Panc1 (cell line): ENCODE measurements around the gene FGF11. TPM values are rescaled to one million over a fixed set of nuclear protein-coding genes. Genes with fewer than 3 reads are reported as not detected.

Experiments
- ATAC-seq: fragments of 200-7000 bp; cut with Tn5 transposase; 2 replicates; pipeline ENCODE4 v1.9.1; 2020; ENCODE audit warnings: mild to moderate bottlenecking, moderate library complexity
- BruUV-seq: library from RNA; stranded (reverse); fragments of 400-500 nt; replicated peaks from 2 replicates; lab custom pipeline; 2021; lab: Mats Ljungman, UMichigan
- CTCF ChIA-PET: fragments of 300-600 bp; sonication (Branson Sonifier 250); formaldehyde crosslinking; loops from one replicate; lab custom pipeline; 2022; ENCODE audit warnings: antibody characterized with exemption; lab: Charles Lee
- POLR2A ChIA-PET: fragments of 300-600 bp; sonication (Branson Sonifier 250); formaldehyde crosslinking; loops from one replicate; lab custom pipeline; 2022; ENCODE audit warnings: antibody characterized with exemption; lab: Charles Lee
- DNase-seq: peaks from one replicate; pipeline ENCODE4 v3.0.0-alpha.2; 2010; ENCODE audit warnings: low read depth, low spot score
- H3K27ac ChIP-seq: 2 replicates; pipeline ENCODE4 v1.5.1; 2011; ENCODE audit warnings: mild to moderate bottlenecking, low read length, inconsistent platforms
- H3K27me3 ChIP-seq: fragments of 200-500 bp; sonication (Bioruptor generic); 2 replicates; pipeline ENCODE4 v1.6.0; 2014; ENCODE audit warnings: low read length, inconsistent platforms; ENCODE audit not compliant: control insufficient read depth, insufficient read depth
- H3K36me3 ChIP-seq: fragments of 200-500 bp; sonication (Bioruptor generic); 2 replicates; pipeline ENCODE4 v1.5.1; 2014; ENCODE audit warnings: inconsistent platforms, mild to moderate bottlenecking, low read length, moderate library complexity; ENCODE audit not compliant: control insufficient read depth, insufficient read depth
- H3K4me1 ChIP-seq: 2 replicates; pipeline ENCODE4 v1.5.1; 2011; ENCODE audit warnings: inconsistent platforms, mild to moderate bottlenecking, low read length, moderate library complexity; ENCODE audit not compliant: control insufficient read depth, insufficient read depth
- H3K4me3 ChIP-seq, 2 experiments: 2 replicates each; pipeline ENCODE4 v1.5.1; 2011 to 2012; ENCODE audit warnings: low read depth in 2 of 2, low read length in 2 of 2, mild to moderate bottlenecking in 2 of 2, inconsistent platforms in 1 of 2, moderate library complexity in 1 of 2
- H3K9me3 ChIP-seq: fragments of 200-500 bp; sonication (Bioruptor generic); 2 replicates; pipeline ENCODE4 v1.5.1; 2014; ENCODE audit warnings: low read depth, mild to moderate bottlenecking, inconsistent platforms, low read length, moderate library complexity; ENCODE audit not compliant: control insufficient read depth, insufficient read depth
- POLR2AphosphoS5 ChIP-seq: IDR thresholded peaks from 2 replicates; pipeline ENCODE4 v1.6.1; 2012; ENCODE audit warnings: mild to moderate bottlenecking, low read depth, low read length, moderate library complexity
- SIN3A ChIP-seq: IDR thresholded peaks from 2 replicates; pipeline ENCODE4 v1.6.1; 2012; ENCODE audit warnings: low read depth, mild to moderate bottlenecking, low read length, moderate library complexity, borderline replicate concordance; ENCODE audit not compliant: insufficient read depth
- TCF7L2 ChIP-seq: IDR thresholded peaks from 2 replicates; pipeline ENCODE4 v1.6.1; 2011; ENCODE audit warnings: mild to moderate bottlenecking, low read depth, low read length, inconsistent platforms
- in situ Hi-C: cut with HindIII; loops from 2 replicates; pipeline ENCODE4 v1.10.0; 2016; ENCODE audit warnings: low sequenced_read_pairs, low pct_unique_long_range_greater_than_20kb
- intact Hi-C: fragments of 100-400 bp; cut with micrococcal nuclease; formaldehyde crosslinking; loops from one replicate; pipeline ENCODE4 v1.10.0; 2022; ENCODE audit not compliant: unreplicated experiment
- total RNA-seq: library from RNA; stranded (reverse); gene quantifications from one replicate; pipeline ENCODE4 v1.2.1, GENCODE V29; 2021; ENCODE audit not compliant: unreplicated experiment
- TF ChIP-seq, protein P1 (sequence below), 2 experiments: IDR thresholded peaks; 2 replicates each; pipeline ENCODE4 v1.6.1; 2011 to 2012; ENCODE audit warnings: low read depth in 2 of 2, control low read depth in 1 of 2, low read length in 1 of 2, mild to moderate bottlenecking in 1 of 2, moderate library complexity in 1 of 2; ENCODE audit not compliant: insufficient read depth in 1 of 2
- TF ChIP-seq, protein P2 (sequence below): fragments of 450-650 bp; IDR thresholded peaks from 2 replicates; pipeline ENCODE4 v1.5.1; 2017; ENCODE audit warnings: mild to moderate bottlenecking

Gene FGF11
- total RNA-seq, 1 experiment from 2014 or later, result 4.4 TPM

DNA sequence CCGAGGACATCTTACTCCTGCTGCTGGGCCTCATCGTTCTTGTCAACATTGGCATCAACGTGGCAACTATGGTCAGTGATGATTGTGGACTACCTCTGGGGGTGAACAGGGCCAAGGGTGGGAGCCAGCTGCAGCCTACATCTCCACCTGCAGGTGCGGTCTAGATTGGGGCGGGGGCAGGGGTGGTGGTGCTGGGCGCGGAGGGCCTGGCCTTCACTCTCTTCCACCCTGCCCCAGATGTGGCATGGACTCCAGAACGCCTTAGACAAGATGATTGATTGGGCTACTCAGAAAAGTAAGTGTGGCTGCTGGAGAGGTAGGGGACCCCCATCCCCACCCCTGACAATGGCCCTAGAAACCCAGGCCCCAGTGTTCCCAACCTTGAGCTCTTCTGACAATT lies 13.6 kb upstream of the FGF11 start:
- TF ChIP-seq SIN3A (no peak), TCF7L2 (no peak), POLR2AphosphoS5 (no peak)
- TF ChIP-seq, protein P1, sequence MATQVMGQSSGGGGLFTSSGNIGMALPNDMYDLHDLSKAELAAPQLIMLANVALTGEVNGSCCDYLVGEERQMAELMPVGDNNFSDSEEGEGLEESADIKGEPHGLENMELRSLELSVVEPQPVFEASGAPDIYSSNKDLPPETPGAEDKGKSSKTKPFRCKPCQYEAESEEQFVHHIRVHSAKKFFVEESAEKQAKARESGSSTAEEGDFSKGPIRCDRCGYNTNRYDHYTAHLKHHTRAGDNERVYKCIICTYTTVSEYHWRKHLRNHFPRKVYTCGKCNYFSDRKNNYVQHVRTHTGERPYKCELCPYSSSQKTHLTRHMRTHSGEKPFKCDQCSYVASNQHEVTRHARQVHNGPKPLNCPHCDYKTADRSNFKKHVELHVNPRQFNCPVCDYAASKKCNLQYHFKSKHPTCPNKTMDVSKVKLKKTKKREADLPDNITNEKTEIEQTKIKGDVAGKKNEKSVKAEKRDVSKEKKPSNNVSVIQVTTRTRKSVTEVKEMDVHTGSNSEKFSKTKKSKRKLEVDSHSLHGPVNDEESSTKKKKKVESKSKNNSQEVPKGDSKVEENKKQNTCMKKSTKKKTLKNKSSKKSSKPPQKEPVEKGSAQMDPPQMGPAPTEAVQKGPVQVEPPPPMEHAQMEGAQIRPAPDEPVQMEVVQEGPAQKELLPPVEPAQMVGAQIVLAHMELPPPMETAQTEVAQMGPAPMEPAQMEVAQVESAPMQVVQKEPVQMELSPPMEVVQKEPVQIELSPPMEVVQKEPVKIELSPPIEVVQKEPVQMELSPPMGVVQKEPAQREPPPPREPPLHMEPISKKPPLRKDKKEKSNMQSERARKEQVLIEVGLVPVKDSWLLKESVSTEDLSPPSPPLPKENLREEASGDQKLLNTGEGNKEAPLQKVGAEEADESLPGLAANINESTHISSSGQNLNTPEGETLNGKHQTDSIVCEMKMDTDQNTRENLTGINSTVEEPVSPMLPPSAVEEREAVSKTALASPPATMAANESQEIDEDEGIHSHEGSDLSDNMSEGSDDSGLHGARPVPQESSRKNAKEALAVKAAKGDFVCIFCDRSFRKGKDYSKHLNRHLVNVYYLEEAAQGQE (IDR thresholded peaks at IDR 0.05; ENCODE audit: insufficient read depth in 1 of 2, low read depth in 2 of 2, low read length in 1 of 2), result no peak
- TF ChIP-seq, protein P2, sequence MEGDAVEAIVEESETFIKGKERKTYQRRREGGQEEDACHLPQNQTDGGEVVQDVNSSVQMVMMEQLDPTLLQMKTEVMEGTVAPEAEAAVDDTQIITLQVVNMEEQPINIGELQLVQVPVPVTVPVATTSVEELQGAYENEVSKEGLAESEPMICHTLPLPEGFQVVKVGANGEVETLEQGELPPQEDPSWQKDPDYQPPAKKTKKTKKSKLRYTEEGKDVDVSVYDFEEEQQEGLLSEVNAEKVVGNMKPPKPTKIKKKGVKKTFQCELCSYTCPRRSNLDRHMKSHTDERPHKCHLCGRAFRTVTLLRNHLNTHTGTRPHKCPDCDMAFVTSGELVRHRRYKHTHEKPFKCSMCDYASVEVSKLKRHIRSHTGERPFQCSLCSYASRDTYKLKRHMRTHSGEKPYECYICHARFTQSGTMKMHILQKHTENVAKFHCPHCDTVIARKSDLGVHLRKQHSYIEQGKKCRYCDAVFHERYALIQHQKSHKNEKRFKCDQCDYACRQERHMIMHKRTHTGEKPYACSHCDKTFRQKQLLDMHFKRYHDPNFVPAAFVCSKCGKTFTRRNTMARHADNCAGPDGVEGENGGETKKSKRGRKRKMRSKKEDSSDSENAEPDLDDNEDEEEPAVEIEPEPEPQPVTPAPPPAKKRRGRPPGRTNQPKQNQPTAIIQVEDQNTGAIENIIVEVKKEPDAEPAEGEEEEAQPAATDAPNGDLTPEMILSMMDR, result no peak
- Histone ChIP-seq H3K9me3 (no peaks in the 10 kb centered on the region), H3K4me3 (no peak overlapping the region), H3K4me1 (no peaks in the 10 kb centered on the region), H3K27ac (no peak overlapping the region), H3K27me3 (no peaks in the 10 kb centered on the region), H3K36me3 (no peaks in the 10 kb centered on the region)
- no peak for DNase-seq
- ChIA-PET POLR2A (no interaction called here), CTCF (no interaction called here)
- in situ Hi-C loops (no loop called here), intact Hi-C loops (no loop called here)
- no TSS peak for BruUV-seq
- no peak for ATAC-seq

DNA sequence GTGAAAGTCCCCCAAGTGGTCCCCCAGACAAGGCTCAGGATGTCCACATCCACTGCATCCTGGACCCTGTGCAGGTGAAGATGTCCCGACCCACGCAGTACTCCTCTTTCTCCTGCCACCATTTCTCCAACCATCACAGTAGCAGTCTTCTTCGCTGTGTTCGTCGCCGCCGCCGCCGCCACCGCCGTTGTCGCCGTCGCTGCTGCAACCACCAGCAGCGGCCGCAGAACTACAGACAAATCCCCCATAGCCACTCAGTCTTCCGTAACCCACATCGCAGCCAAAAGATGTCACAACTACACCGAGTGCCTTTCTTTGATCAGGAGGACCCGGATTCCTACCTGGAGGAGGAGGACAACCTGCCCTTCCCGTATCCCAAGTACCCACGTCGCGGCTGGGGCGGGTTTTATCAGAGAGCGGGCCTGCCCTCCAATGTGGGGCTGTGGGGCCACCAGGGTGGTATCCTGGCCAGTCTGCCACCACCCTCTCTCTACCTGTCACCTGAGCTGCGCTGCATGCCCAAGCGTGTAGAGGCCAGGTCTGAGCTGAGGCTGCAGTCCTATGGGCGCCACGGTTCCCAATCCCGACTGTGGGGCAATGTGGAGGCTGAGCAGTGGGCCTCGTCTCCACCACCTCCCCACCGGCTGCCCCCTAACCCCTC lies 13.0 kb upstream of the FGF11 start:
- no TSS peak for BruUV-seq
- no peaks in the 10 kb centered on the region for H3K9me3 ChIP-seq
- in situ Hi-C loops (no loop called here), intact Hi-C loops (no loop called here)
- ChIA-PET POLR2A (no interaction called here), CTCF (no interaction called here)
- no peaks in the 10 kb centered on the region for H3K27me3 ChIP-seq
- no peak for TF ChIP-seq POLR2AphosphoS5
- no peak for DNase-seq
- no peak overlapping the region for H3K27ac ChIP-seq
- H3K4me1 ChIP-seq, result no peaks in the 10 kb centered on the region
- H3K36me3 ChIP-seq, result no peaks in the 10 kb centered on the region
- no peak for ATAC-seq
- no peak overlapping the region for H3K4me3 ChIP-seq

DNA sequence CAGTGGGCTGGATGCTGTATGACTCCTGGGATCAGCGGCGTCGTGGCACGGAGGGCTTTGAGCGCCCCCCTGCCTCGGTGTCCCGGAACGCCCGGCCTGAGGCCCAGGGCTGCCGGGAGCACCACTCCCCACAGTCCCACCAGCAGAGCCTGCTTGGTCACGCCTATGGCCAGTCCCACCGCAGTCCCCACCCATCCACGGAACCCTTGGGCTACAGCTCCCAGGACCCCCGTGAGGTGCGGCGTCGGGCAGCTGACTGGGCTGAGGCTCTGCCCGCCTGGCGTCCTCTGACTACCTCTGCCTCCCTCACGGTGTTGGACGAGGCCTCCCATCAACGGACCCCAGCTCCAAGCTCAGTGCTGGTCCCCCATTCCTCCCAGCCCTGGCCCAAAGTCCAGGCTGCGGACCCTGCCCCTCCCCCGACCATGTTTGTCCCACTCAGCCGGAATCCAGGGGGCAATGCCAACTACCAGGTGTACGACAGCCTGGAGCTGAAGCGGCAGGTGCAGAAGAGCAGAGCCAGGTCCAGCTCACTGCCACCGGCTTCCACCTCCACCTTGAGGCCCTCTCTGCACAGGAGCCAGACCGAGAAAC lies 12.3 kb upstream of the FGF11 start:
- ChIA-PET CTCF (no interaction called here), POLR2A (no interaction called here)
- Histone ChIP-seq H3K4me3 (no peak overlapping the region), H3K4me1 (no peaks in the 10 kb centered on the region), H3K27me3 (no peaks in the 10 kb centered on the region), H3K36me3 (no peaks in the 10 kb centered on the region), H3K9me3 (no peaks in the 10 kb centered on the region), H3K27ac (no peak overlapping the region)
- DNase-seq, result no peak
- in situ Hi-C loops (no loop called here), intact Hi-C loops (no loop called here)
- TF ChIP-seq, protein P2, result no peak
- TF ChIP-seq SIN3A (no peak), POLR2AphosphoS5 (no peak), TCF7L2 (no peak)
- TF ChIP-seq, protein P1 (IDR thresholded peaks at IDR 0.05; ENCODE audit: insufficient read depth in 1 of 2, low read depth in 2 of 2, low read length in 1 of 2), result no peak
- no peak for ATAC-seq
- no TSS peak for BruUV-seq
